Measurements from ENCODE around the gene LRCH4. TPM values are rescaled to one million over a fixed set of nuclear protein-coding genes. Genes with fewer than 3 reads are reported as not detected.

Gene LRCH4
- total RNA-seq, 6 donors from 2014 or later, result 88.5 to 493 (median 121) TPM

DNA sequence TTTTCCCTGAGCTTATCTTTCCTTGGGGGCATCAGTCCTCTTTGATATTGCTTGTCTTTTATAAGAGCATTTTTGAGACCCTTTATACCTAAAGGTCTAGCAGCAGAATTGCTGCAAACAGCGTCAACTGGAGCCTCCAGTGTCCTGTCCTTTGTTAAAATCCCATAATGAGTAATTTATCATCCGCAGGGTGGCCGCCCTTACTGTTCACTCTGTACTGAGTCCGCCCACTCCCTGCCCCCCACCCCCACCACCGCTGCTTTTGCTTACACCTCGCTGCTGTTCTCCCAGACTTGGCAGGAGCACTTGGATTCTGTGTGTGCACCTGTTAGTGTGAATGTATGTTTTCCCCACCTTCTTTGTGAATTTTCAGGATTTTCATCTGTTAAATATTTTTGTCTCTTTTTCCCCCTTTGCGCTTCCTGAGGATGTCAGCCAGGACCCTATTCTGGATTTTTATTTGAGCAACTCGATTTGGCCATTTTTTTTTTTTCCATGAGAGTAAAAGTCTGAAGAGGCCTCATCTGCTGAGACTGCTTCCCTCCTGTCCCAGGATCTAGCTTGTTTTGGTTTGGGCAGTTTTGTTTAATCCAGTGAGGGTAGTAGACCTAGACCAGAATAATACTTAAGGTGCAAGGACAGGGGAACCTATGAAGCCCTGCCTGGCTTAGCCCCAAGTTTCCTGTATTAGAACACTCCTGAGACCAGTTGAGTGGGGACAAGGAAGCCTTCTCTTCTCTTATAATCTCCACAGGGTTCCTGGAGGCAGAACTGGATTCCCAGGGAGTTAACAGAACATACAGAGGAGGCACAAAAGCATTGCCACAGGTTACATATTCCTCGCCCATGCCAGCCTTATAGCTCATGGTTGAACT, 38.8 kb downstream of the LRCH4 start:
- TF ChIP-seq POLR2AphosphoS5 (IDR thresholded peaks at IDR 0.05) (no peak), EP300 (IDR thresholded peaks at IDR 0.05) (no peak), POLR2A (IDR thresholded peaks at IDR 0.05) (no peak)
- TF ChIP-seq, protein P1, sequence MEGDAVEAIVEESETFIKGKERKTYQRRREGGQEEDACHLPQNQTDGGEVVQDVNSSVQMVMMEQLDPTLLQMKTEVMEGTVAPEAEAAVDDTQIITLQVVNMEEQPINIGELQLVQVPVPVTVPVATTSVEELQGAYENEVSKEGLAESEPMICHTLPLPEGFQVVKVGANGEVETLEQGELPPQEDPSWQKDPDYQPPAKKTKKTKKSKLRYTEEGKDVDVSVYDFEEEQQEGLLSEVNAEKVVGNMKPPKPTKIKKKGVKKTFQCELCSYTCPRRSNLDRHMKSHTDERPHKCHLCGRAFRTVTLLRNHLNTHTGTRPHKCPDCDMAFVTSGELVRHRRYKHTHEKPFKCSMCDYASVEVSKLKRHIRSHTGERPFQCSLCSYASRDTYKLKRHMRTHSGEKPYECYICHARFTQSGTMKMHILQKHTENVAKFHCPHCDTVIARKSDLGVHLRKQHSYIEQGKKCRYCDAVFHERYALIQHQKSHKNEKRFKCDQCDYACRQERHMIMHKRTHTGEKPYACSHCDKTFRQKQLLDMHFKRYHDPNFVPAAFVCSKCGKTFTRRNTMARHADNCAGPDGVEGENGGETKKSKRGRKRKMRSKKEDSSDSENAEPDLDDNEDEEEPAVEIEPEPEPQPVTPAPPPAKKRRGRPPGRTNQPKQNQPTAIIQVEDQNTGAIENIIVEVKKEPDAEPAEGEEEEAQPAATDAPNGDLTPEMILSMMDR (IDR thresholded peaks at IDR 0.05), result no peak
- peaks cover 0 to 10% (median 3%) of the 10 kb centered on the region in 4 donors for H3K36me3 ChIP-seq
- ATAC-seq (ENCODE audit: low FRiP score in 2 of 2) (no peak), DNase-seq (peak in 1 of 2 donors; percentile 68)
- WGBS, 2 donors, result 65% methylated on average over 9 of the region's 9 CpGs
- H3K4me3 ChIP-seq, result no peak overlapping the region
- no peaks in the 10 kb centered on the region for H3K27me3 ChIP-seq
- H3K4me1 ChIP-seq, result peaks cover 45 to 58% (median 56%) of the 10 kb centered on the region in 4 donors
- peak overlapping the region; percentile 81 to 90 (median 87) for H3K27ac ChIP-seq
- H3K9me3 ChIP-seq, result no peaks in the 10 kb centered on the region

DNA sequence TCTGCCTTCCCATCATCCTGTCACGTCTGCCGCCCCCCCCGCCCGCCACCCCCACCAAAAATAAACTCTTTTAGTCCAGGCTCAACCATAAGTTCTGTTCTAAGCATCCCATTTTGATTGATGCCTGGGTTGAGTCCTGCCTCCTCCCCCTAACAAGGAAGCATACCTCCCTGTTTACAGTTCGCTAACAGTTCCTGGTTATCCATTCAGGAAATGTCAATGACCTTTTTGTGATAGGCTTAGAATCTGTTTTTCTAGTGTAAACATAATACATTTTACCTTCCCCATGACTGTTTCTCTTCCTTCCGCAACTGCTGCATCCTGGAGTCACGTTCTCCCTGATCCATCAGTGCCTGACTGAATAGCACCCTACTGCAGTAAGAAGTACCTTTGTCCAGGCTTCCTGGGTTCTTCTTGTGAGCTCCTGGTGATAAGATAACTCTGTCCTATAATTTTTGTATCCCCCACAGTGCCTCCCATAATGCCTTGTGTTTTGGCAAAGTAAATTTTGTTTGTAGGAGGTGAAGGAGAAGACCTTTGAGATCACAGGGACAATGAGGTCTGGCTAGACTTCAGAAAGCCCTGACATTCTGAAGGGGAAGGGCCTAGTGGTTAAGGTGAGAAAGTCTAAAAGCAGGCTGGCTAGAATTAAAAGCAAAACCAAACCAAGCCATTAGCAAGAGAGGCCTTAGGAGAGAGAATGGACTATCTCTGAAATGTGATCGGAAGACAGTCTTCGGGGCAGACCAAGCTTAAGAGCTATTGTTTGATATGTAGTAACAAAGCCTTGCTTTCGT, 39.6 kb downstream of the LRCH4 start:
- ATAC-seq (ENCODE audit: low FRiP score in 2 of 2) (peak in 1 of 2 donors; percentile 35), DNase-seq (no peak)
- Histone ChIP-seq H3K27me3 (no peaks in the 10 kb centered on the region), H3K27ac (peak overlapping the region; percentile 81 to 90 (median 87)), H3K4me3 (no peak overlapping the region), H3K9me3 (no peaks in the 10 kb centered on the region), H3K4me1 (peaks cover 45 to 58% (median 56%) of the 10 kb centered on the region in 4 donors), H3K36me3 (peaks cover 0 to 3% (median 1%) of the 10 kb centered on the region in 4 donors)
- TF ChIP-seq, protein P1 (IDR thresholded peaks at IDR 0.05), result no peak
- no peak for TF ChIP-seq POLR2A (IDR thresholded peaks at IDR 0.05)
- 36 to 39% methylated on average over 10 of the region's 10 CpGs for WGBS, 2 donors

DNA sequence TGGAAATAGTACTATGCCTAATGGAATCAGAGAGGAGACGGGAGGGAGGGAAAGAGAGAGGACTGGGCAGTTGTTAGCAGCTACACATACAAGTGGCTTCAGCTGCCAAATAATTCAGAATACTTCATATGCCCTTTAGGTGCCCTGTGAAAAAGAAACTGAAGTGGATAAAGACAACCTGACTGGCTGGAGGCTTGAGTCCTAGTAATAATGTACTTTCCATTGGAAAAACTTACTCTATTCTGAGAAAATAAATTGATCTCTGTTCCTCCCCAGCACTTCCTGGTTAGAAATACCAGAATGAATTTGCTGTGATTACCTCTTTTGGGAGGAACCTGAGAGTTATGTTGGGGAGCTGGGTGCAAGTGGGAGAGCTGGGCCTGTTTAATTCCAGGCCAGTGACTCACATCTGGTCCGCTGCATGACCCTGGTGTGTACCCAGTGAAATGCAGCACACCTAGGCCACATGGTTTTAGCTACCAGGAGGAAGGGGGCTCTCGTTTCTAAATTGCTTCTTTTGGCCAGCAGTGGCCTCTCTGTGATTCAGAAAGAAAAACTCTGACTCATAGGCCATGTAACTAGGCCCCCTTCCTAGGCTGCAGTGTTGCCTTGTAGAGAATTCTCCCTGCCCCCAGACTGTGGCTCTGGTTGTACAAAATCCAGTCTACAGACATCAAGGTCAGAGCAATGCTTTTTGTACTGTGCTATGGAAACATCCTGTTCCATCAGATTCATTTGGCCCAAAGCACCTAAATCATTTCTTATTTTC, 40.4 kb downstream of the LRCH4 start:
- peak; percentile 78 to 84 for ATAC-seq (ENCODE audit: low FRiP score in 2 of 2)
- H3K9me3 ChIP-seq, result no peaks in the 10 kb centered on the region
- H3K27ac ChIP-seq, result peak overlapping the region; percentile 81 to 90 (median 87)
- no peaks in the 10 kb centered on the region for H3K36me3 ChIP-seq
- TF ChIP-seq, protein P1 (IDR thresholded peaks at IDR 0.05), result peak in 1 of 6 experiments; percentile 38
- TF ChIP-seq POLR2AphosphoS5 (IDR thresholded peaks at IDR 0.05), result no peak
- TF ChIP-seq POLR2A (IDR thresholded peaks at IDR 0.05), result no peak
- 30 to 46% methylated on average over 1 to 3 of the region's 3 CpGs for WGBS, 2 donors
- peak in 1 of 2 donors; percentile 72 for DNase-seq
- no peak overlapping the region for H3K4me3 ChIP-seq
- H3K4me1 ChIP-seq, result peaks cover 45 to 62% (median 59%) of the 10 kb centered on the region in 4 donors
- no peaks in the 10 kb centered on the region for H3K27me3 ChIP-seq

DNA sequence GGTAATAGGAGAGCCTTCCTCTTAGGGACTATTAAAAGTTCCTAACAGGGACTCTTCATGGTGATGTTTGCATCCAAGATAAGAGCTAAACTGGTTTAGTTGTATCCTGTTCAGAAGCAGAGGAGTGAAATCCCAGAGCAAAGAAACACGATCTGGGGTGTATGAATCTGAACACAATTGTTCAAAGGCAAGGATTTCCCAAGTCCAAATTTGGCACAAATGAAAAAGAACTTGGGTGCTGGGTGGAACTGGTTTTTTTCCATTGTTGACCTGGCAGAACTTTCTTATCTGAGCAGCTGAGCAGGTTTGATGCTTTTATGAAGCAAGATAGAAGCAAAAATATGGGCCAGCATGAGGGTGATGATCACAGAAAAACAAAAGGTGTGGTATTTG, 41.0 kb downstream of the LRCH4 start:
- peak in 1 of 2 donors; percentile 31 for DNase-seq
- H3K36me3 ChIP-seq, result no peaks in the 10 kb centered on the region
- TF ChIP-seq, protein P1 (IDR thresholded peaks at IDR 0.05), result no peak
- TF ChIP-seq POLR2AphosphoS5 (IDR thresholded peaks at IDR 0.05), result no peak
- no peak for TF ChIP-seq EP300 (IDR thresholded peaks at IDR 0.05)
- TF ChIP-seq POLR2A (IDR thresholded peaks at IDR 0.05), result no peak
- no peaks in the 10 kb centered on the region for H3K9me3 ChIP-seq
- H3K27me3 ChIP-seq, result no peaks in the 10 kb centered on the region
- H3K4me3 ChIP-seq, result no peak overlapping the region
- peak in 1 of 2 donors; percentile 21 for ATAC-seq (ENCODE audit: low FRiP score in 2 of 2)
- WGBS, 2 donors, result 26 to 31% methylated on average over 1 of the region's 1 CpG
- peak overlapping the region; percentile 81 to 90 (median 87) for H3K27ac ChIP-seq
- peaks cover 50 to 68% (median 64%) of the 10 kb centered on the region in 4 donors for H3K4me1 ChIP-seq

Measured in upper lobe of left lung (tissue), 6 donors.